B cell (primary cell): ENCODE data around the gene FTCD. TPM values are rescaled to one million over a fixed set of nuclear protein-coding genes. Genes with fewer than 3 reads are reported as not detected.
A peak's percentile ranks its signal among the peaks of the same experiment; 100 is the strongest.
"Not testable (repeated sequence)": the region's sequence is repeated elsewhere in the genome, so short reads cannot be mapped to it uniquely, and the experiment has no call there.

Source experiments
- ATAC-seq: fragments of 200-7000 bp; cut with Tn5 transposase; one replicate; pipeline ENCODE4 v1.10.0; 2021; ENCODE audit warnings: low read depth, mild to moderate bottlenecking, moderate number of reproducible peaks, moderate library complexity
- CTCF ChIA-PET: fragments of 350-600 bp; sonication (Branson Sonifier 250); formaldehyde crosslinking; loops from one replicate; lab custom pipeline; 2021; ENCODE audit warnings: antibody characterized with exemption, inconsistent platforms; lab: Charles Lee
- POLR2A ChIA-PET: fragments of 350-600 bp; sonication (Branson Sonifier 250); formaldehyde crosslinking; loops from one replicate; lab custom pipeline; 2021; ENCODE audit warnings: antibody characterized with exemption; lab: Charles Lee
- DNase-seq: peaks from one replicate; pipeline ENCODE4 v3.0.0; 2013
- H2AFZ ChIP-seq: 2 replicates; pipeline ENCODE4 v1.6.1; 2012; ENCODE audit warnings: mild to moderate bottlenecking, low read depth, low read length; ENCODE audit not compliant: insufficient read depth, poor library complexity, severe bottlenecking
- H3K27ac ChIP-seq, 2 donors: 1 replicate in 1 of 2; 2 replicates in 1 of 2; pipeline ENCODE4 v1.5.1; 2012 to 2013; ENCODE audit warnings: low read length in 2 of 2, mild to moderate bottlenecking in 2 of 2, moderate library complexity in 1 of 2
- H3K27me3 ChIP-seq, 4 experiments: fragments of 200-600 bp in 1 of 4; sonication (generic) in 1 of 4; replicated peaks in 1 of 4; 1 replicate in 2 of 4; 2 replicates in 2 of 4; pipeline versions ENCODE4 v1.6.1 to v1.7.0; 2013 to 2016; ENCODE audit warnings: low read length in 3 of 4, mild to moderate bottlenecking in 2 of 4, mixed read lengths in 1 of 4, moderate library complexity in 1 of 4; ENCODE audit not compliant: insufficient read depth in 4 of 4, control insufficient read depth in 3 of 4; ENCODE audit errors: control extremely low read depth in 1 of 4
- H3K36me3 ChIP-seq, 2 experiments: replicated peaks in 1 of 2; 1 replicate in 1 of 2; 2 replicates in 1 of 2; pipeline versions ENCODE4 v1.6.1 to v1.7.1; 2013; ENCODE audit warnings: low read length in 1 of 2; ENCODE audit not compliant: insufficient read depth in 2 of 2, control insufficient read depth in 1 of 2; ENCODE audit errors: control extremely low read depth in 1 of 2, extremely low read depth in 1 of 2
- H3K4me1 ChIP-seq, 2 donors: fragments of 200-600 bp in 1 of 2; sonication (generic) in 1 of 2; 1 replicate in 1 of 2; 2 replicates in 1 of 2; pipeline versions ENCODE4 v1.5.1 to v1.6.1; 2013 to 2017; ENCODE audit warnings: low read length in 2 of 2; ENCODE audit not compliant: control insufficient read depth in 2 of 2, insufficient read depth in 2 of 2
- H3K4me2 ChIP-seq: replicated peaks from 2 replicates; pipeline ENCODE3; 2012; ENCODE audit warnings: mild to moderate bottlenecking, low read depth, low read length; ENCODE audit not compliant: poor library complexity, severe bottlenecking
- H3K4me3 ChIP-seq, 5 experiments: fragments of 200-600 bp in 1 of 5; sonication (generic) in 1 of 5; 1 replicate in 3 of 5; 2 replicates in 2 of 5; pipeline versions ENCODE4 v1.5.1 to v1.7.0; 2011 to 2016; ENCODE audit warnings: low read length in 4 of 5, mild to moderate bottlenecking in 4 of 5, low read depth in 2 of 5, control low read depth in 1 of 5, moderate library complexity in 1 of 5; ENCODE audit not compliant: insufficient read depth in 1 of 5; ENCODE audit errors: control extremely low read depth in 1 of 5, extremely low read depth in 1 of 5
- H3K79me2 ChIP-seq: fragments of 200-600 bp; sonication (generic); one replicate; pipeline ENCODE4 v1.6.0; 2016; ENCODE audit warnings: low read length; ENCODE audit not compliant: control insufficient read depth, insufficient read depth
- H3K9ac ChIP-seq: fragments of 200-600 bp; sonication (generic); 2 replicates; pipeline ENCODE4 v1.6.1; 2017; ENCODE audit warnings: mild to moderate bottlenecking, low read length, moderate library complexity
- H3K9me3 ChIP-seq, 3 donors: one replicate each; pipeline versions ENCODE4 v1.6.1 to v1.7.1; 2013; ENCODE audit warnings: low read length in 2 of 3; ENCODE audit not compliant: control insufficient read depth in 2 of 3, insufficient read depth in 1 of 3; ENCODE audit errors: control extremely low read depth in 1 of 3
- H4K20me1 ChIP-seq: 2 replicates; pipeline ENCODE4 v1.6.0; 2012; ENCODE audit warnings: mild to moderate bottlenecking, low read length; ENCODE audit not compliant: insufficient read depth, control insufficient read depth, poor library complexity, severe bottlenecking
- H3K27ac Mint-ChIP-seq: one replicate; pipeline ENCODE4 v1.8.0; 2021; ENCODE audit warnings: mixed read lengths
- H3K27me3 Mint-ChIP-seq: one replicate; pipeline ENCODE4 v1.8.0; 2021; ENCODE audit warnings: mixed read lengths
- H3K4me1 Mint-ChIP-seq: one replicate; pipeline ENCODE4 v1.8.0; 2021; ENCODE audit warnings: mixed read lengths
- H3K4me3 Mint-ChIP-seq: one replicate; pipeline ENCODE4 v1.8.0; 2021; ENCODE audit warnings: mixed read lengths
- H3K9me3 Mint-ChIP-seq: one replicate; pipeline ENCODE4 v1.8.0; 2022; ENCODE audit warnings: mixed read lengths; ENCODE audit not compliant: insufficient read depth
- CTCF ChIP-seq: fragments of 200-600 bp; IDR thresholded peaks from one replicate; pipeline ENCODE4 v1.8.0; 2022; ENCODE audit warnings: antibody characterized with exemption, mild to moderate bottlenecking
- EZH2 ChIP-seq: IDR thresholded peaks from 2 replicates; pipeline ENCODE4 v1.6.1; 2012; ENCODE audit warnings: borderline replicate concordance, low read depth, mild to moderate bottlenecking, moderate library complexity, low read length; ENCODE audit not compliant: insufficient read depth, poor library complexity, severe bottlenecking
- WGBS: methylation state at CpG from one replicate; pipeline ENCODE4 v1.1.5; 2013; ENCODE audit warnings: missing lambda C conversion rate; ENCODE audit not compliant: insufficient coverage; 5-methylcytosine and 5-hydroxymethylcytosine counted together
- intact Hi-C: fragments of 100-400 bp; cut with micrococcal nuclease; formaldehyde crosslinking; loops from one replicate; pipeline ENCODE4 v1.10.0; 2022
- polyA plus RNA-seq: library from polyadenylated mRNA; depleted of rRNA; stranded (reverse); fragments of >200 nt; gene quantifications from 2 replicates; pipeline ENCODE4 v1.2.3, GENCODE V29; 2012
- total RNA-seq, 2 donors: library from RNA; stranded (reverse); fragments of 120-200 nt in 1 of 2; gene quantifications; 1 replicate in 1 of 2; 2 replicates in 1 of 2; pipeline versions ENCODE4 v1.2.3 to v1.2.4, GENCODE V29; 2013 to 2022

The FTCD gene
- total and polyA plus RNA-seq, 2 donors (not counting 1 experiment from before 2014, with no cell fraction given), result 0.22 to 0.39 TPM

GRCh38 chr21:46148106-46148505 is 7.3 kb downstream of the FTCD start:
- Mint-ChIP-seq H3K27me3 (no peaks in the 10 kb centered on the region), H3K27ac (peak overlapping the region; percentile 26), H3K9me3 (no peaks in the 10 kb centered on the region), H3K4me3 (no peak overlapping the region), H3K4me1 (peaks cover 8% of the 10 kb centered on the region)
- Histone ChIP-seq H3K4me3 (no peak overlapping the region), H3K36me3 (no peaks in the 10 kb centered on the region), H3K4me2 (no peak overlapping the region), H2AFZ (no peak overlapping the region), H3K27ac (no peak overlapping the region), H3K27me3 (no peaks in the 10 kb centered on the region), H3K9ac (no peak overlapping the region), H3K4me1 (peaks cover 0 to 6% of the 10 kb centered on the region in 2 donors), H3K79me2 (no peaks in the 10 kb centered on the region), H3K9me3 (no peaks in the 10 kb centered on the region), H4K20me1 (no peaks in the 10 kb centered on the region)
- no peak for TF ChIP-seq EZH2
- TF ChIP-seq CTCF, result no peak
- 91% methylated on average over 6 of the region's 11 CpGs for WGBS
- DNase-seq (no peak), ATAC-seq (no peak)
- ChIA-PET CTCF (no interaction called here), POLR2A (no interaction called here)
- intact Hi-C loops, result no loop called here

- H3K79me2 ChIP-seq, H3K4me2 ChIP-seq, H3K27me3 Mint-ChIP-seq, H3K27ac Mint-ChIP-seq, H3K36me3 ChIP-seq, ATAC-seq, H3K4me1 ChIP-seq, H3K9me3 ChIP-seq, DNase-seq, H3K4me1 Mint-ChIP-seq, CTCF ChIA-PET, H3K4me3 ChIP-seq, H2AFZ ChIP-seq, H3K9me3 Mint-ChIP-seq, H4K20me1 ChIP-seq, intact Hi-C loops, H3K27me3 ChIP-seq, POLR2A ChIA-PET, H3K9ac ChIP-seq, H3K27ac ChIP-seq, H3K4me3 Mint-ChIP-seq: not testable (repeated sequence)
- WGBS, result 64% methylated on average over 9 of the region's 12 CpGs
These were observed 8.0 kb downstream of the FTCD start for GRCh38 chr21:46147429-46147828.
